Type B pancreatic cell (in vitro differentiated cells): ENCODE measurements around the gene DNASE1L2. TPM values are rescaled to one million over a fixed set of nuclear protein-coding genes. Genes with fewer than 3 reads are reported as not detected.

Experiments used
- DNase-seq: peaks from one replicate; pipeline ENCODE4 v3.0.0; 2021; ENCODE audit warnings: mixed read lengths; ENCODE audit not compliant: unreplicated experiment; ENCODE audit errors: extremely low spot score
- H3K27ac Mint-ChIP-seq: 2 replicates; pipeline ENCODE4 v1.8.0; 2021; ENCODE audit warnings: mild to moderate bottlenecking, mixed read lengths
- H3K27me3 Mint-ChIP-seq: 2 replicates; pipeline ENCODE4 v1.8.0; 2021; ENCODE audit warnings: mixed read lengths
- H3K36me3 Mint-ChIP-seq: 2 replicates; pipeline ENCODE4 v1.8.0; 2021; ENCODE audit warnings: mixed read lengths
- H3K4me1 Mint-ChIP-seq: one replicate; pipeline ENCODE4 v1.8.0; 2021; ENCODE audit warnings: mixed read lengths; ENCODE audit not compliant: unreplicated experiment
- H3K4me3 Mint-ChIP-seq: 2 replicates; pipeline ENCODE4 v1.8.0; 2021; ENCODE audit warnings: mild to moderate bottlenecking, mixed read lengths
- H3K9me3 Mint-ChIP-seq: 2 replicates; pipeline ENCODE4 v1.8.0; 2021; ENCODE audit warnings: mixed read lengths
- CTCF ChIP-seq: fragments of 200-600 bp; sonication (generic); conservative IDR thresholded peaks from 2 replicates; pipeline ENCODE4 v1.5.0; 2021; ENCODE audit warnings: antibody characterized with exemption, mild to moderate bottlenecking
- total RNA-seq: library from RNA; stranded (reverse); gene quantifications from 2 replicates; pipeline ENCODE4 v1.2.1, GENCODE V29; 2021; ENCODE audit warnings: low replicate concordance

DNASE1L2 gene
- total RNA-seq, 1 donor from 2014 or later = 2.6 TPM

DNA sequence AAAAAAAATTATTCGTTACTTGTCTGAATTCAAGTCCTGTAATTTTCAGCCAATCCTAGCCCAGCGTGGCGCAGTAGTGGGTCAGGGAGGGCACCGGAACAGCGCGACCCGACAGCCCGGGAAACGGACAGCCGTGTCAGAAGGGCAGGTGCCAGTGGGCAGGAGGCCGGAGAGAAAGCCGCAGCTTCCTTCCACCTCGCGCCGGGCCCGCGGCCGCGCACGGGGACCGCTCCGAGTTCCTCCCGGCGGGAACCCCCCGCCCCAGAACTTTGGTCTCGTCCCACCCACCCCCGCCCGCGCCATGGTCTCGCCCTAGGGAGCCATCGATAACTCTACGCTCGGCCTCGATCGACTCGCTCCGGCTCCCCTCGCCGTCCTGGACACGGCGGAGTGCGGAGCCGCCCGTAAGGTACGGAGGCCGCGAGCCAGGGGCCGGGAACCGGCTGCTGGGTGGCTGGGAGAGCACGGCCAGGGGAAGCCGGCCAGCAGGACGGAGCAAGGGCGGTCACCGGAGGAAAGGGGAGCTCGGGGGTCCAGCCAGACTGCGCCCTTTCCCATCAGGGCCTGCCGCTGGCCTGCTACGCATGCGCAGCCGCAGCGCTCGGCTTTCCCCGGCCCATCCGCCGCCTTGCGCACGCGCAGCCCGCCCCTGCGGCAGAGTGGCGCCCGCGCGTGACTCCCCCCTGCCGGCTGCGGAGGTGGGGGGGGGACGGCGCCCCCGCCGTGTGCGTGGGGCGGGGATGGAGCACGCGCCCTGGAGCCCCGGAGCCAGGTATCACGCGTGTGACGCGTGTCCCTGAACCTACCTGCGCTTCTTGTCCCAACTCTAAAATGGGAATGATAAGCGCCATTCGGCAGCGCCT is 30.9 kb upstream of the DNASE1L2 start, which contains the start of gene MLST8:
Gene MLST8 (plus strand): TSS at position 351 of the 863 bp plus-strand sequence. CDS start 632 bp downstream, outside the sequence.
- Mint-ChIP-seq H3K27me3 (peaks cover 11% of the 10 kb centered on the region), H3K4me1 (peaks cover 14% of the 10 kb centered on the region), H3K27ac (peak within 1 kb of the TSS; percentile 76), H3K36me3 (peaks cover 4% of the 10 kb centered on the region), H3K4me3 (peak within 1 kb of the TSS; percentile 85), H3K9me3 (no peaks in the 10 kb centered on the region)
- TF ChIP-seq CTCF = peak; percentile 45
- peak; percentile 94 for DNase-seq

GRCh38 chr16:2205967-2206313 is 30.3 kb upstream of the DNASE1L2 start:
- H3K9me3 Mint-ChIP-seq = no peaks in the 10 kb centered on the region
- peak overlapping the region; percentile 85 for H3K4me3 Mint-ChIP-seq
- no peak for DNase-seq
- H3K27ac Mint-ChIP-seq = peak overlapping the region; percentile 76
- H3K27me3 Mint-ChIP-seq = peaks cover 7% of the 10 kb centered on the region
- H3K4me1 Mint-ChIP-seq = peaks cover 14% of the 10 kb centered on the region
- peaks cover 4% of the 10 kb centered on the region for H3K36me3 Mint-ChIP-seq
- peak; percentile 6 for TF ChIP-seq CTCF

DNA sequence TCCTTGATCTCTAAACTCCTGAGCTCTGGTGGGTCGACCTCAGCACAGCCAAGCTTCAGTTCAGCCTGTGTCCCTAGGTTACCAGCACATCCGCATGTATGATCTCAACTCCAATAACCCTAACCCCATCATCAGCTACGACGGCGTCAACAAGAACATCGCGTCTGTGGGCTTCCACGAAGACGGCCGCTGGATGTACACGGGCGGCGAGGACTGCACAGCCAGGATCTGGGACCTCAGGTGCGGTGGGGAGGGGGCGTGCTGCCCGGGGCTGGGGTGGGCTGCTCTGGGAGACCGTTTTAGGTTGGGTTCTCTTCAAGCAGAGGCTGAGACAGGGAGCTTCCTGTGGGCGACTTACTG is 29.8 kb upstream of the DNASE1L2 start:
- H3K27ac Mint-ChIP-seq = peak overlapping the region; percentile 76
- peaks cover 7% of the 10 kb centered on the region for H3K27me3 Mint-ChIP-seq
- peak overlapping the region; percentile 85 for H3K4me3 Mint-ChIP-seq
- H3K9me3 Mint-ChIP-seq = no peaks in the 10 kb centered on the region
- peaks cover 14% of the 10 kb centered on the region for H3K4me1 Mint-ChIP-seq
- TF ChIP-seq CTCF = no peak
- DNase-seq = no peak
- H3K36me3 Mint-ChIP-seq = peaks cover 4% of the 10 kb centered on the region

- H3K27me3 Mint-ChIP-seq = peaks cover 6% of the 10 kb centered on the region
- TF ChIP-seq CTCF = no peak
- no peaks in the 10 kb centered on the region for H3K9me3 Mint-ChIP-seq
- peaks cover 4% of the 10 kb centered on the region for H3K36me3 Mint-ChIP-seq
- H3K4me1 Mint-ChIP-seq = peaks cover 17% of the 10 kb centered on the region
- no peak for DNase-seq
- peak overlapping the region; percentile 78 for H3K27ac Mint-ChIP-seq
- H3K4me3 Mint-ChIP-seq = peak overlapping the region; percentile 85
These were observed 29.3 kb upstream of the DNASE1L2 start for GRCh38 chr16:2206780-2207433.

- peaks cover 4% of the 10 kb centered on the region for H3K36me3 Mint-ChIP-seq
- no peak for TF ChIP-seq CTCF
- peak overlapping the region; percentile 74 for H3K4me3 Mint-ChIP-seq
- DNase-seq = no peak
- no peaks in the 10 kb centered on the region for H3K27me3 Mint-ChIP-seq
- H3K9me3 Mint-ChIP-seq = no peaks in the 10 kb centered on the region
- H3K27ac Mint-ChIP-seq = no peak overlapping the region
- peaks cover 21% of the 10 kb centered on the region for H3K4me1 Mint-ChIP-seq
These were observed 28.4 kb upstream of the DNASE1L2 start for GRCh38 chr16:2207872-2208271.
